H1 (cell line): ENCODE data around the gene SNTG2. TPM values are rescaled to one million over a fixed set of nuclear protein-coding genes. Genes with fewer than 3 reads are reported as not detected.

ENCODE experiments used
- CTCF ChIA-PET: fragments of 300-600 bp; sonication (Branson Sonifier 250); formaldehyde crosslinking; loops from one replicate; lab custom pipeline; 2021; ENCODE audit not compliant: partially characterized antibody; lab: Charles Lee
- POLR2A ChIA-PET: fragments of 300-600 bp; sonication (Branson Sonifier 250); formaldehyde crosslinking; loops from one replicate; lab custom pipeline; 2021; ENCODE audit warnings: inconsistent platforms; ENCODE audit not compliant: partially characterized antibody; lab: Charles Lee
- DNase-seq, 2 experiments: peaks; one replicate each; pipeline versions ENCODE4 v3.0.0 to v3.0.0-alpha.2; 2010 to 2022; ENCODE audit warnings: low spot score in 2 of 2, low read depth in 1 of 2, mixed read lengths in 1 of 2
- FAIRE-seq: peaks from 2 replicates; lab custom pipeline; 2011; peaks lifted over from hg19 to GRCh38; lab: Jason Lieb, UNC
- H2AFZ ChIP-seq: 2 replicates; pipeline ENCODE4 v1.8.1; 2012; ENCODE audit warnings: low read length, inconsistent platforms
- H2AK5ac ChIP-seq: 2 replicates; pipeline ENCODE4 v1.6.1; 2013; ENCODE audit warnings: low read depth, low read length
- H2BK120ac ChIP-seq: replicated peaks from 2 replicates; pipeline ENCODE3; 2013; ENCODE audit warnings: low read depth, low read length, inconsistent platforms
- H2BK12ac ChIP-seq: 2 replicates; pipeline ENCODE4 v1.6.1; 2013; ENCODE audit warnings: low read depth, low read length
- H2BK15ac ChIP-seq: 2 replicates; pipeline ENCODE4 v1.6.1; 2013; ENCODE audit warnings: low read length
- H2BK20ac ChIP-seq: 2 replicates; pipeline ENCODE4 v1.6.1; 2013; ENCODE audit warnings: low read length
- H2BK5ac ChIP-seq: 2 replicates; pipeline ENCODE4 v1.6.1; 2013; ENCODE audit warnings: low read depth, low read length
- H3K14ac ChIP-seq: 2 replicates; pipeline ENCODE4 v1.6.1; 2013; ENCODE audit warnings: inconsistent platforms; ENCODE audit not compliant: insufficient read length
- H3K18ac ChIP-seq: 2 replicates; pipeline ENCODE4 v1.6.1; 2013; ENCODE audit warnings: low read length; ENCODE audit errors: extremely low read depth
- H3K23ac ChIP-seq: 2 replicates; pipeline ENCODE4 v1.6.1; 2013; ENCODE audit warnings: inconsistent platforms; ENCODE audit not compliant: insufficient read length
- H3K23me2 ChIP-seq: 2 replicates; pipeline ENCODE4 v1.6.1; 2013; ENCODE audit warnings: low read depth, low read length
- H3K27ac ChIP-seq: 2 replicates; pipeline ENCODE4 v1.6.1; 2011; ENCODE audit warnings: low read depth, low read length, inconsistent platforms
- H3K27me3 ChIP-seq, 4 experiments: replicated peaks in 1 of 4; 1 replicate in 1 of 4; 2 replicates in 3 of 4; pipeline versions ENCODE4 v1.6.1 to v1.8.1; 2011 to 2013; ENCODE audit warnings: low read length in 3 of 4, mild to moderate bottlenecking in 3 of 4, inconsistent platforms in 2 of 4, mixed read lengths in 2 of 4, moderate library complexity in 1 of 4; ENCODE audit not compliant: control insufficient read depth in 3 of 4, insufficient read depth in 3 of 4; ENCODE audit errors: extremely low read depth in 1 of 4
- H3K36me3 ChIP-seq, 4 experiments: 2 replicates each; pipeline versions ENCODE4 v1.6.1 to v1.8.1; 2011 to 2013; ENCODE audit warnings: mild to moderate bottlenecking in 4 of 4, low read length in 3 of 4, moderate library complexity in 2 of 4, control low read depth in 1 of 4, inconsistent platforms in 1 of 4; ENCODE audit not compliant: insufficient read depth in 4 of 4, control insufficient read depth in 2 of 4
- H3K4ac ChIP-seq: replicated peaks from 2 replicates; pipeline ENCODE3; 2013; ENCODE audit warnings: low read length, low read depth, mixed read lengths, inconsistent platforms; ENCODE audit not compliant: insufficient read length
- H3K4me1 ChIP-seq, 4 experiments: replicated peaks in 1 of 4; 1 replicate in 1 of 4; 2 replicates in 3 of 4; pipeline versions ENCODE4 v1.6.1 to v1.8.1; 2011 to 2013; ENCODE audit warnings: low read length in 3 of 4, inconsistent platforms in 2 of 4, mixed read lengths in 1 of 4; ENCODE audit not compliant: insufficient read depth in 4 of 4, control insufficient read depth in 3 of 4
- H3K4me2 ChIP-seq, 2 experiments: 2 replicates each; pipeline versions ENCODE4 v1.6.1 to v1.8.1; 2011 to 2013; ENCODE audit warnings: low read depth in 2 of 2, low read length in 2 of 2, control low read depth in 1 of 2, inconsistent platforms in 1 of 2, mild to moderate bottlenecking in 1 of 2; ENCODE audit not compliant: insufficient read depth in 1 of 2
- H3K4me3 ChIP-seq, 4 experiments: fragments of 200-600, 300-600 bp in 1 of 4; sonication (generic), shearing (Covaris generic), sonication (Bioruptor Twin) in 1 of 4; 2 replicates each; pipeline versions ENCODE4 v1.5.1 to v1.8.1; 2011 to 2016; ENCODE audit warnings: low read length in 4 of 4, low read depth in 3 of 4, control low read depth in 2 of 4, inconsistent platforms in 2 of 4, mild to moderate bottlenecking in 2 of 4, mixed read lengths in 1 of 4, moderate library complexity in 1 of 4; ENCODE audit not compliant: insufficient read depth in 2 of 4; ENCODE audit errors: extremely low read depth in 1 of 4
- H3K56ac ChIP-seq: replicated peaks from 2 replicates; pipeline ENCODE3; 2013; ENCODE audit warnings: low read depth, mild to moderate bottlenecking, mixed read lengths, low read length, inconsistent platforms; ENCODE audit not compliant: insufficient read length
- H3K79me1 ChIP-seq: 2 replicates; pipeline ENCODE4 v1.6.1; 2013; ENCODE audit warnings: low read depth, low read length, control low read depth
- H3K79me2 ChIP-seq, 2 experiments: 2 replicates each; pipeline versions ENCODE4 v1.6.1 to v1.8.1; 2012 to 2013; ENCODE audit warnings: low read length in 2 of 2, mild to moderate bottlenecking in 2 of 2, inconsistent platforms in 1 of 2; ENCODE audit not compliant: insufficient read depth in 2 of 2, control insufficient read depth in 1 of 2
- H3K9ac ChIP-seq, 4 experiments: replicated peaks in 1 of 4; 1 replicate in 1 of 4; 2 replicates in 3 of 4; pipeline versions ENCODE4 v1.6.1 to v1.8.1; 2011 to 2013; ENCODE audit warnings: low read depth in 3 of 4, low read length in 3 of 4, control low read depth in 2 of 4, mild to moderate bottlenecking in 2 of 4, moderate library complexity in 2 of 4, inconsistent platforms in 1 of 4; ENCODE audit errors: extremely low read depth in 1 of 4
- H3K9me3 ChIP-seq, 2 experiments: 2 replicates each; pipeline versions ENCODE4 v1.6.1 to v1.8.1; 2012 to 2013; ENCODE audit warnings: mild to moderate bottlenecking in 2 of 2, moderate library complexity in 2 of 2, control low read depth in 1 of 2, inconsistent platforms in 1 of 2, low read depth in 1 of 2, low read length in 1 of 2, mixed read lengths in 1 of 2; ENCODE audit not compliant: insufficient read depth in 2 of 2
- H4K20me1 ChIP-seq, 2 experiments: replicated peaks in 1 of 2; 2 replicates each; pipeline versions ENCODE3 to v1.8.1; 2011 to 2013; ENCODE audit warnings: inconsistent platforms in 2 of 2, low read length in 2 of 2, mild to moderate bottlenecking in 1 of 2; ENCODE audit not compliant: insufficient read depth in 2 of 2, control insufficient read depth in 1 of 2
- H4K5ac ChIP-seq: 2 replicates; pipeline ENCODE4 v1.6.1; 2013; ENCODE audit warnings: low read length, low read depth, mixed read lengths, inconsistent platforms; ENCODE audit not compliant: insufficient read length
- H4K8ac ChIP-seq: 2 replicates; pipeline ENCODE4 v1.8.0; 2013; ENCODE audit warnings: mild to moderate bottlenecking, moderate library complexity, low read length, inconsistent platforms; ENCODE audit not compliant: insufficient read depth; ENCODE audit errors: extremely low read depth
- H4K91ac ChIP-seq: replicated peaks from 2 replicates; pipeline ENCODE3; 2013; ENCODE audit warnings: low read length, mixed read lengths, inconsistent platforms; ENCODE audit not compliant: insufficient read length
- CBX5 ChIP-seq: fragments of 300-800, 300-1000 bp; sonication (generic); IDR thresholded peaks from 2 replicates; pipeline ENCODE4 v1.7.1; 2016; ENCODE audit warnings: antibody characterized with exemption, low read length, low read depth
- EGR1 ChIP-seq: IDR thresholded peaks from 2 replicates; pipeline ENCODE4 v1.6.1; 2011; ENCODE audit warnings: low read depth, low read length, borderline replicate concordance
- GABPA ChIP-seq: IDR thresholded peaks from 2 replicates; pipeline ENCODE4 v1.6.1; 2011; ENCODE audit warnings: mild to moderate bottlenecking, low read length, moderate library complexity, borderline replicate concordance; ENCODE audit not compliant: insufficient read depth
- HDAC6 ChIP-seq: IDR thresholded peaks from one replicate; pipeline ENCODE4 v1.7.1; 2012; ENCODE audit warnings: low read depth, mild to moderate bottlenecking, inconsistent platforms, low read length, moderate library complexity
- POLR2AphosphoS5 ChIP-seq: IDR thresholded peaks from 2 replicates; pipeline ENCODE4 v1.6.1; 2011; ENCODE audit warnings: low read depth, low read length
- POU5F1 ChIP-seq: IDR thresholded peaks from 2 replicates; pipeline ENCODE4 v1.6.1; 2011; ENCODE audit warnings: low read depth, mild to moderate bottlenecking, low read length, moderate library complexity
- TAF1 ChIP-seq: IDR thresholded peaks from 2 replicates; pipeline ENCODE4 v1.6.1; 2011; ENCODE audit warnings: mild to moderate bottlenecking, low read depth, low read length
- WGBS, 2 experiments: shearing (Covaris generic) in 1 of 2; methylation state at CpG; one replicate each; pipeline versions ENCODE4 v1.1.6 to v1.1.7; 2013 to 2015; ENCODE audit warnings: low lambda C conversion rate in 2 of 2, mixed read lengths in 2 of 2, inconsistent platforms in 1 of 2, low coverage in 1 of 2, missing lambda C conversion rate in 1 of 2; ENCODE audit not compliant: insufficient replicate concordance in 2 of 2, insufficient coverage in 1 of 2, insufficient read length in 1 of 2; ENCODE audit errors: extremely low coverage in 1 of 2, missing lambda C conversion rate in 1 of 2; 5-methylcytosine and 5-hydroxymethylcytosine counted together
- polyA plus RNA-seq, 7 experiments: library from polyadenylated mRNA; depleted of rRNA in 3 of 7; stranded (reverse) in 5 of 7; unstranded in 2 of 7; fragments of >200 nt in 5 of 7; fragments of 200-250 nt in 2 of 7; gene quantifications; 1 replicate in 5 of 7; 2 replicates in 1 of 7; 4 replicates in 1 of 7; pipeline versions ENCODE4 v1.2.1 to v1.2.3, GENCODE V29; 2011 to 2013; ENCODE audit warnings: missing spikeins in 2 of 7, mixed read lengths in 2 of 7
- total RNA-seq: library from RNA; stranded (reverse); fragmentation: NEBNext Ultra II Directional; extraction: Animal tissue kit (Norgen Biotek cat#: 25700); gene quantifications from 2 replicates; pipeline ENCODE4 v1.2.1, GENCODE V29; 2021
- TF ChIP-seq, protein P1 (sequence below): IDR thresholded peaks from 2 replicates; pipeline ENCODE4 v1.6.1; 2011; ENCODE audit warnings: low read depth, mild to moderate bottlenecking, low read length; ENCODE audit not compliant: insufficient read depth

The SNTG2 gene
- total and polyA plus RNA-seq, 2 of the 8 experiments (the other 6 are each of a cell fraction or from before 2014, with no cell fraction given): 6.6 to 18.1 TPM

DNA sequence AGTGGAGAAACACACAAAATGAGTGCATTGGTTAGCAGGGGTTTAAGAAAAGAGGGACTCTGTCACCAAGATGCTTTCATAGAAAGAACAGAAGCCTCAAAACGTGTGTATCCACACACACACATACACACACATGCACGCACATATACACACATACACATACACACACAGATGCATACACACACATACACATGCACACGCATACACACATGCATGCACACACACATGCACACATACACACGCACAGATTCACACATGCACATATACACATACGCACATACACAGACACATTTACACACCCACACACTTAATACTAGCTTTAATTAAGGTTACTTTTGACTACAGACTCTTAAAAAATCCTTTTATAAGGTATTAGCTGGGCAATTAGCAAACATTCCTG, 378.0 kb downstream of the SNTG2 start:
- FAIRE-seq (no peak), DNase-seq (no peak)
- Histone ChIP-seq H4K91ac (no peak overlapping the region), H2AFZ (no peak overlapping the region), H3K23ac (no peak overlapping the region), H3K27me3 (no peaks in the 10 kb centered on the region), H3K4ac (no peak overlapping the region), H3K23me2 (peaks cover 3% of the 10 kb centered on the region; the same call in 1 of the 2 replicates), H3K79me1 (no peaks in the 10 kb centered on the region), H2BK20ac (peak overlapping the region; percentile 3; the same call in 1 of the 2 replicates), H3K27ac (no peak overlapping the region), H3K4me3 (no peak overlapping the region), H3K79me2 (no peaks in the 10 kb centered on the region), H3K36me3 (no peaks in the 10 kb centered on the region), H4K8ac (no peak overlapping the region), H3K56ac (no peak overlapping the region), H4K20me1 (peaks cover 0 to 3% of the 10 kb centered on the region in 2 experiments), H2AK5ac (peak overlapping the region; percentile 90; the same call in 1 of the 2 replicates), H3K9ac (no peak overlapping the region; a peak in 1 of 7 replicates), H2BK120ac (no peak overlapping the region), H2BK15ac (no peak overlapping the region), H3K9me3 (peaks cover 0 to 3% of the 10 kb centered on the region in 2 experiments; a peak in 2 of 4 replicates), H2BK12ac (no peak overlapping the region; the same call in 1 of the 2 replicates), H3K4me1 (no peaks in the 10 kb centered on the region), H3K14ac (no peak overlapping the region), H3K4me2 (no peak overlapping the region), H4K5ac (no peak overlapping the region), H3K18ac (no peak overlapping the region), H2BK5ac (no peak overlapping the region)
- WGBS, 2 experiments: 87% methylated on average over 5 of the region's 5 CpGs; no CpG with 5 or more reads in 1 of the 2 experiments
- POLR2A ChIA-PET: no interaction called here
- CTCF ChIA-PET: interaction anchor here (0.8 kb wide), 1 partner anchor 8 kb away, joined by 3 read pairs; no protein-coding TSS in a partner anchor
- no peak for TF ChIP-seq GABPA
- TF ChIP-seq TAF1: no peak
- TF ChIP-seq, protein P1, sequence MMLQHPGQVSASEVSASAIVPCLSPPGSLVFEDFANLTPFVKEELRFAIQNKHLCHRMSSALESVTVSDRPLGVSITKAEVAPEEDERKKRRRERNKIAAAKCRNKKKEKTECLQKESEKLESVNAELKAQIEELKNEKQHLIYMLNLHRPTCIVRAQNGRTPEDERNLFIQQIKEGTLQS: no peak
- TF ChIP-seq EGR1: no peak
- no peak for TF ChIP-seq CBX5
- TF ChIP-seq POLR2AphosphoS5: no peak
- TF ChIP-seq HDAC6: no peak
- no peak for TF ChIP-seq POU5F1
